GM06990 (cell line): ENCODE results near the gene NPHP4.

Experiments
- DNase-seq: peaks from one replicate; pipeline ENCODE4 v3.0.0-alpha.2; 2011; ENCODE audit not compliant: insufficient read length; ENCODE audit errors: extremely low read depth
- H3K27me3 ChIP-seq: replicated peaks from 2 replicates; pipeline ENCODE4 v1.6.0; 2011; ENCODE audit warnings: low read length; ENCODE audit not compliant: control insufficient read depth, insufficient read depth
- H3K36me3 ChIP-seq: 2 replicates; pipeline ENCODE4 v1.5.1; 2011; ENCODE audit warnings: low read length; ENCODE audit not compliant: control insufficient read depth, insufficient read depth
- H3K4me3 ChIP-seq: replicated peaks from 2 replicates; pipeline ENCODE4 v1.5.1; 2011; ENCODE audit warnings: low read depth, mild to moderate bottlenecking, control low read depth, low read length
- TF ChIP-seq, protein P1 (sequence below): IDR thresholded peaks from 2 replicates; pipeline ENCODE4 v1.5.1; 2011; ENCODE audit warnings: low read length, control low read depth, mild to moderate bottlenecking, inconsistent platforms; ENCODE audit not compliant: insufficient read depth, poor library complexity, severe bottlenecking

The NPHP4 gene

DNA sequence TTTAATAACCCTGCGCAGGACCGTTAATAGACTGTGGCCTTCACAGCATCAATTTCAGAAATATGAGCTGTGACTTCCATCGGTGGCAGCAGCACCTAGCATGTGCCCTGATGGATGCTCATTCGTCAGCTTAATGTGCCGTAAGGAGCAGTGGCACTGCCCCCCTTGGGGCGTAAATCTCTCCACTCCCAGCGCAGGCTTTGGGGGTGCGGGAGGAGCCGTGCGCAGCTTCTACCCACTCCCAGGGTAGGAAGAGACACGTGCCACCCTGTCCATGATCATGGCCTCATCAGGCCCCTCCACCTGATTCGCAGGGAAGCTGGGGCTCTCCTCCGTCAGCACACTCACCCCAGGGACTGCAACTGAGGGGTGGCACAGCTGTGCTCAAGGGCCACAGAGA lies 149.5 kb downstream of the NPHP4 start:
- H3K36me3 ChIP-seq = no peaks in the 10 kb centered on the region
- TF ChIP-seq, protein P1, sequence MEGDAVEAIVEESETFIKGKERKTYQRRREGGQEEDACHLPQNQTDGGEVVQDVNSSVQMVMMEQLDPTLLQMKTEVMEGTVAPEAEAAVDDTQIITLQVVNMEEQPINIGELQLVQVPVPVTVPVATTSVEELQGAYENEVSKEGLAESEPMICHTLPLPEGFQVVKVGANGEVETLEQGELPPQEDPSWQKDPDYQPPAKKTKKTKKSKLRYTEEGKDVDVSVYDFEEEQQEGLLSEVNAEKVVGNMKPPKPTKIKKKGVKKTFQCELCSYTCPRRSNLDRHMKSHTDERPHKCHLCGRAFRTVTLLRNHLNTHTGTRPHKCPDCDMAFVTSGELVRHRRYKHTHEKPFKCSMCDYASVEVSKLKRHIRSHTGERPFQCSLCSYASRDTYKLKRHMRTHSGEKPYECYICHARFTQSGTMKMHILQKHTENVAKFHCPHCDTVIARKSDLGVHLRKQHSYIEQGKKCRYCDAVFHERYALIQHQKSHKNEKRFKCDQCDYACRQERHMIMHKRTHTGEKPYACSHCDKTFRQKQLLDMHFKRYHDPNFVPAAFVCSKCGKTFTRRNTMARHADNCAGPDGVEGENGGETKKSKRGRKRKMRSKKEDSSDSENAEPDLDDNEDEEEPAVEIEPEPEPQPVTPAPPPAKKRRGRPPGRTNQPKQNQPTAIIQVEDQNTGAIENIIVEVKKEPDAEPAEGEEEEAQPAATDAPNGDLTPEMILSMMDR = no peak
- no peak overlapping the region for H3K4me3 ChIP-seq
- H3K27me3 ChIP-seq = no peaks in the 10 kb centered on the region
- no peak for DNase-seq

DNA sequence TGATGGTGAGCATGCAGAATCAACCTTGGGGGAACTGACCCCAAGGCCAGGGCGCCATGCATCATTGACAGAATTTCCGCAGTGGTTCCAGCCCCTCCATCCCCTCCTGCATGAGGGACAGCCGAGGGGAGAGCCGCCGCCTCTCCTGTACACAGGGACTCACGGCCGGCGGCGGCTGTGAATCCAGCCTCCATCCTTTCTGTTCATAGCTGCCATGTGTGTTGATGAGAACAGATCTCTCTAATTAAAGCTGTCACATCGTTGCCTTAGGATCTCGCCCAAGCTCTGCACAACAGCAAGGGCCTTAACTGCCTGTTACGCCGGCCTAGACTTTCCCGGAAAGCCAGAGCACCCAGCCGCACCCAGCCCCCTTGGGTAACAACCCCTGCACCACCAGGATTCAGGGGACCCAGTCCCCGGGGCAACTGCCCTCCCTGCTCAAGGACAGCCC lies 151.6 kb downstream of the NPHP4 start:
- no peaks in the 10 kb centered on the region for H3K36me3 ChIP-seq
- TF ChIP-seq, protein P1 = no peak
- no peak overlapping the region for H3K4me3 ChIP-seq
- H3K27me3 ChIP-seq = no peaks in the 10 kb centered on the region
- DNase-seq = no peak

GRCh38 chr1:5839881-5840550 lies 152.2 kb downstream of the NPHP4 start:
- Histone ChIP-seq H3K4me3 (no peak overlapping the region), H3K36me3 (no peaks in the 10 kb centered on the region), H3K27me3 (no peaks in the 10 kb centered on the region)
- DNase-seq = no peak
- TF ChIP-seq, protein P1 = no peak

DNA sequence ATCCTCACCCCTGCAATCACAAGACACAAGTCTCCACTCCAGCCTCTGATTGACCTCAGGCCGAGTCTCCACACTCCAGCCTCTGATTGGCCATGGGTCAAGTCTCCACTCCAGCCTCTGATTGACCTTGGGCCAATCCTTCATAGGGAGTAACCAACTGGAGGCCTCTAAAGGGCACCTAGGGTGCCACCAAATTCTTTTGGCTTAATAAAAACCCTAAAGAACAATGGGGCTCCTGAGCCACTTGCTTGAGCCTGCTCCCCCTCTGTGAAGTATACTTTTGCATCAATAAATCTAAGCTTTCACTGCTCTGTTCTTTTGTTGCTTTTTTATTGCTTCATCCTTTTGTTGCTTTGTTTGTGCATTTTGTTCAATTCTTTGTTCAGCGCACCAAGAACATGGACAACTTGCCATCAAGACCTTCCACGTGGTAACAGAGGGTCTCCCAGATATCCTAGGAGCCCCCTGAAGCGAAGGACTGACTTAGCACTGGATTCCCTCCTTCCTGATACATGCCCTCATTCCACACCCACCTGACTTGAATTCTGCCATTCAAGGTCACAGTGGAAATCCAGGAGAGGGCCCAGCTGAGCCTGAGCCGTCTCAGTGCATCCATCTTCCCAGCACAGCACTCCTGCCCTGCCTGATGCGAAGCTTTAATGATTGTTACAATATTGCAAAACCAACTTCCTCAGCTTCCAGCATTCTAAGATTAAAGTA lies 152.9 kb downstream of the NPHP4 start:
- Histone ChIP-seq H3K4me3 (no peak overlapping the region), H3K27me3 (no peaks in the 10 kb centered on the region), H3K36me3 (no peaks in the 10 kb centered on the region)
- TF ChIP-seq, protein P1 = no peak
- DNase-seq = no peak

DNA sequence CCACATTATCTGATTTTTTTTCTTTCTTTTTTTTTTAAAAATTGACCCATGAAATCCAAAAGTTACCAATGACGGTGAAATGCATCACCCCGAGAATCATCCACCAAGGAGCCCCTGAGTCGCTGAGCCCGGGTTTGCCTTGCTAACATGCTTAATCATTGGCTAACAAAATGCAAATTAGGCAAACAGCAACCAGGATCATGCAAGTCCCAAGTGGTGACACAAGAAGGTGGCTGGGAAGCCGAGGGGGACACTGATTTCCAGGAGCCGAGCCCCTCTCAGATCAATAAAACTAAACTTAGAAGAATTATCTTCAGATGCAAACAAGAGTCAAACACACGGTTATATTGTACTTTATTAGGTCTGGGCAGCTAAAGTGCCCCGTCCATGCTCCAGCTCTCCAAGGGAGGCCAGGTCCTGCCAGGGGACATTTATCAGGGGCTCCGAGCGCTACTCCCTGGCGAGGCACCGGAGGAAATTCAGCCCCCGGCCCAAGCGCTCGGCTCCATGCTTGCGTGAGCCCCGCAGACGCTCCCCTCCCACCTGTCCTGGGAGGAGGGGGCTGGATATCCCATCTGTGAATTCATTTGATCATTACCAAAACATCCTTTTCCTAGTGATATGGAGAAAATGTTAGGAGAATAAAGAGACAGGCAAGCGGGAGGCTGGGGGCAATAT lies 154.1 kb downstream of the NPHP4 start:
- TF ChIP-seq, protein P1 = no peak

More for the DNA sequence above, 154.1 kb downstream of the NPHP4 start:
- H3K4me3 ChIP-seq = no peak overlapping the region
- DNase-seq = no peak
- no peaks in the 10 kb centered on the region for H3K36me3 ChIP-seq
- no peaks in the 10 kb centered on the region for H3K27me3 ChIP-seq
